ENCODE measurements around the gene MRPL24. TPM values are rescaled to one million over a fixed set of nuclear protein-coding genes. Genes with fewer than 3 reads are reported as not detected.

The MRPL24 gene
- total and polyA plus RNA-seq, 9 of the 15 experiments (the other 6 are each of a cell fraction or from before 2014, with no cell fraction given) = 74.3 to 267 (median 113) TPM

DNA sequence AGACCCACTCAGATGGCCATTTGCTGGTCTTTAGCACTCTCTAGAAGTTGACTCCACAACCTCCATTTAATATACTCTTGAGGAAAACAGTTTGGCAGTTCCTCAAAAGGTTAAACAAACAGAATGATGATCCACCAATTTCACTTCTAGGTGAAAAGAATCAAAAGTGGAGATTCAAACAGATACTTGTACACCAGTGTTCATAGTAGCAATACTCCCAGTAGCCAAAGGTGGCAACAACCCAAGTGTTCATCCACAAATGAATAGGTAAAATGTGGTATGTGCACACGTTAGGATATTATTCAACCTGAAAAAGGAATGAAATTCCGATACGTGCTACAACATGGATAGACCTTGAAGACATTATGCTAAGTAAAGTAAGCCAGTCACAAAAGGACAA is 32.7 kb upstream of the MRPL24 start:
- intact Hi-C loops (cut with micrococcal nuclease) (no loop called here), in situ Hi-C loops (cut with MboI) (no loop called here)
- no peak overlapping the region for H2AFZ ChIP-seq (ENCODE audit: low read depth, low read length)
- H3K36me3 ChIP-seq (ENCODE audit: control insufficient read depth, insufficient read depth, low read length) = peaks cover 57% of the 10 kb centered on the region
- DNase-seq (ENCODE audit: extremely low read depth in 1 of 4, low spot score in 3 of 4) = no peak
- WGBS (ENCODE audit: insufficient coverage, low coverage, missing lambda C conversion rate) = 93% methylated on average over 3 of the region's 3 CpGs
- CTCF ChIA-PET (ENCODE audit: low intra/inter-chr PET ratio) = no interaction called here
- H3K9me1 ChIP-seq (ENCODE audit: control insufficient read depth, insufficient read depth, low read length) = no peaks in the 10 kb centered on the region
- H3K4me1 ChIP-seq (replicated peaks in 1 of 2; ENCODE audit: control insufficient read depth in 2 of 2, insufficient read depth in 2 of 2, low read length in 2 of 2) = peaks cover 26 to 43% of the 10 kb centered on the region in 2 experiments
- POLR2A ChIA-PET = interaction anchor here (1.0 to 1.5 kb wide), 3 partner anchors 8 to 132 kb away, joined by 3 to 4 read pairs (median 3); no protein-coding TSS in a partner anchor
- ATAC-seq = 0 out of 3 replicates have a peak, but pooled peaks have one; percentile 16
- peak overlapping the region; percentile 42 to 79; a peak in 2 of 4 replicates for H3K9ac ChIP-seq (ENCODE audit: insufficient read depth in 1 of 2, low read depth in 2 of 2, low read length in 2 of 2)
- no peaks in the 10 kb centered on the region for H3K9me3 ChIP-seq (replicated peaks; ENCODE audit: control insufficient read depth, insufficient read depth, low read depth, low read length)
- no peak overlapping the region for H3K4me3 ChIP-seq
- H3K79me2 ChIP-seq (ENCODE audit: control insufficient read depth, insufficient read depth, low read length) = peaks cover 92% of the 10 kb centered on the region
- H3K4me2 ChIP-seq (ENCODE audit: insufficient read depth, low read length) = peak overlapping the region; percentile 79
- no peaks in the 10 kb centered on the region for H3K27me3 ChIP-seq (ENCODE audit: control insufficient read depth in 2 of 2, insufficient read depth in 2 of 2, low read length in 2 of 2)
- H3K27ac ChIP-seq (ENCODE audit: extremely low read depth, low read depth, low read length) = peak overlapping the region; percentile 58
- FAIRE-seq = no peak
- H4K20me1 ChIP-seq (replicated peaks; ENCODE audit: control insufficient read depth, insufficient read depth, low read length) = peaks cover 13% of the 10 kb centered on the region; the same call in 1 of the 2 replicates
- no TSS peak for BruUV-seq (replicated peaks)
- no peak for TF ChIP-seq ELF4 (CRISPR knock-in tag; IDR thresholded peaks at IDR 0.05)
- TF ChIP-seq MCM5 (IDR thresholded peaks at IDR 0.05; ENCODE audit: low read depth) = no peak
- no peak for TF ChIP-seq ELF1 (tag; IDR thresholded peaks at IDR 0.05)
- no peak for TF ChIP-seq CAMTA2 (CRISPR knock-in tag; conservative IDR thresholded peaks at IDR 0.05)
- TF ChIP-seq, protein P1, sequence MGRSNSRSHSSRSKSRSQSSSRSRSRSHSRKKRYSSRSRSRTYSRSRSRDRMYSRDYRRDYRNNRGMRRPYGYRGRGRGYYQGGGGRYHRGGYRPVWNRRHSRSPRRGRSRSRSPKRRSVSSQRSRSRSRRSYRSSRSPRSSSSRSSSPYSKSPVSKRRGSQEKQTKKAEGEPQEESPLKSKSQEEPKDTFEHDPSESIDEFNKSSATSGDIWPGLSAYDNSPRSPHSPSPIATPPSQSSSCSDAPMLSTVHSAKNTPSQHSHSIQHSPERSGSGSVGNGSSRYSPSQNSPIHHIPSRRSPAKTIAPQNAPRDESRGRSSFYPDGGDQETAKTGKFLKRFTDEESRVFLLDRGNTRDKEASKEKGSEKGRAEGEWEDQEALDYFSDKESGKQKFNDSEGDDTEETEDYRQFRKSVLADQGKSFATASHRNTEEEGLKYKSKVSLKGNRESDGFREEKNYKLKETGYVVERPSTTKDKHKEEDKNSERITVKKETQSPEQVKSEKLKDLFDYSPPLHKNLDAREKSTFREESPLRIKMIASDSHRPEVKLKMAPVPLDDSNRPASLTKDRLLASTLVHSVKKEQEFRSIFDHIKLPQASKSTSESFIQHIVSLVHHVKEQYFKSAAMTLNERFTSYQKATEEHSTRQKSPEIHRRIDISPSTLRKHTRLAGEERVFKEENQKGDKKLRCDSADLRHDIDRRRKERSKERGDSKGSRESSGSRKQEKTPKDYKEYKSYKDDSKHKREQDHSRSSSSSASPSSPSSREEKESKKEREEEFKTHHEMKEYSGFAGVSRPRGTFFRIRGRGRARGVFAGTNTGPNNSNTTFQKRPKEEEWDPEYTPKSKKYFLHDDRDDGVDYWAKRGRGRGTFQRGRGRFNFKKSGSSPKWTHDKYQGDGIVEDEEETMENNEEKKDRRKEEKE (IDR thresholded peaks at IDR 0.05; ENCODE audit: borderline replicate concordance in 1 of 2, control insufficient read depth in 1 of 2, low read depth in 2 of 2, low read length in 1 of 2) = no peak
- no peak for TF ChIP-seq ZNF354B (CRISPR knock-in tag; IDR thresholded peaks at IDR 0.05)
- TF ChIP-seq, protein P2, sequence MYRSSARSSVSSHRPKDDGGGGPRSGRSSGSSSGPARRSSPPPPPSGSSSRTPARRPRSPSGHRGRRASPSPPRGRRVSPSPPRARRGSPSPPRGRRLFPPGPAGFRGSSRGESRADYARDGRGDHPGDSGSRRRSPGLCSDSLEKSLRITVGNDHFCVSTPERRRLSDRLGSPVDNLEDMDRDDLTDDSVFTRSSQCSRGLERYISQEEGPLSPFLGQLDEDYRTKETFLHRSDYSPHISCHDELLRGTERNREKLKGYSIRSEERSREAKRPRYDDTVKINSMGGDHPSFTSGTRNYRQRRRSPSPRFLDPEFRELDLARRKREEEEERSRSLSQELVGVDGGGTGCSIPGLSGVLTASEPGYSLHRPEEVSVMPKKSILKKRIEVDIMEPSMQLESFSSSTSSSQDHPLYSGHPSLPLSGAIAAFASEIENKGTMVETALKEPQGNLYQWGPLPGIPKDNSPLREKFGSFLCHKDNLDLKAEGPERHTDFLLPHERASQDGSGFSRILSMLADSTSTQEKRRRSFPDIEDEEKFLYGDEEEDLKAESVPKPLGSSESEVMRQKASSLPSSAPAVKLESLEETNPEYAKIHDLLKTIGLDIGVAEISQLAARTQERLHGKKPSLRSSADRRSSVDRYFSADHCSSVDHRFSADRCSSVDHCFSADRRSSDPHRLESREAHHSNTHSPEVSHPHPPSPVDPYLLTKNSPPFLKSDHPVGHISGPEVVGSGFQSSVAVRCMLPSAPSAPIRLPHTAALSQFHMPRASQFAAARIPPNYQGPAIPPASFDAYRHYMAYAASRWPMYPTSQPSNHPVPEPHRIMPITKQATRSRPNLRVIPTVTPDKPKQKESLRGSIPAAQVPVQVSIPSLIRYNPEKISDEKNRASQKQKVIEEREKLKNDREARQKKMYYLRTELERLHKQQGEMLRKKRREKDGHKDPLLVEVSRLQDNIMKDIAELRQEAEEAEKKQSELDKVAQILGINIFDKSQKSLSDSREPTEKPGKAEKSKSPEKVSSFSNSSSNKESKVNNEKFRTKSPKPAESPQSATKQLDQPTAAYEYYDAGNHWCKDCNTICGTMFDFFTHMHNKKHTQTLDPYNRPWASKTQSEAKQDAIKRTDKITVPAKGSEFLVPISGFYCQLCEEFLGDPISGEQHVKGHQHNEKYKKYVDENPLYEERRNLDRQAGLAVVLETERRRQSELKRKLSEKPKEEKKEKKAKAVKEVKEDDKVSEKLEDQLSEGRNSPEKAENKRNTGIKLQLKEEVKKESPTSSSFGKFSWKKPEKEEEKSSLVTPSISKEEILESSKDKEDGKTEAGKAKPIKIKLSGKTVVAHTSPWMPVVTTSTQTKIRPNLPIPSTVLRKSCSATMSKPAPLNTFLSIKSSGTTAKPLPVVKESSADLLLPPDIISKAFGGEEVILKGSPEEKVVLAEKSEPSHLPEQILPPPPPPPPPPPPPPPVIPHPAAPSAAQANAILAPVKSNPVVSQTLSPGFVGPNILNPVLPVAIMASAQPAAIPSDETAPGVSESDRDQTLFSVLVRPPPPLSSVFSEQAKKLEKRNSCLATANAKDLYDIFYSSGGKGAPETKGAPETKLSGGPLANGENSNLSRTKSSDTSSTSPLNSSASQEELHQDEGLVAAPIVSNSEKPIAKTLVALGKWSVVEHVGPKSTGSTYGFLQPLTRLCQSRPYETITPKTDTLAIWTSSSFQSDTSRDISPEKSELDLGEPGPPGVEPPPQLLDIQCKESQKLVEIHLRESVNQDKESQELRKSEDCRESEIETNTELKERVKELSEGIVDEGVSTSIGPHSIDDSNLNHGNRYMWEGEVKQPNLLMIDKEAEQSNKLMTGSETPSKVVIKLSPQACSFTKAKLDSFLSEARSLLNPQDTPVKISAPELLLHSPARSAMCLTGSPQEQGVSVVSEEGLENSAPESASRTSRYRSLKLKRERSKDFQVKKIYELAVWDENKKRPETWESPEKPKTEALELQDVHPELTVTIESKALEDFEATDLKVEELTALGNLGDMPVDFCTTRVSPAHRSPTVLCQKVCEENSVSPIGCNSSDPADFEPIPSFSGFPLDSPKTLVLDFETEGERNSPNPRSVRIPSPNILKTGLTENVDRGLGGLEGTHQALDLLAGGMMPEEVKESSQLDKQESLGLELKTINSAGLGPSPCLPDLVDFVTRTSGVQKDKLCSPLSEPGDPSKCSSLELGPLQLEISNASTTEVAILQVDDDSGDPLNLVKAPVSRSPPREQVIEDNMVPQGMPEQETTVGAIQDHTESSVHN (IDR thresholded peaks at IDR 0.05; ENCODE audit: borderline replicate concordance in 1 of 2, low read depth in 1 of 2) = no peak
- no peak for TF ChIP-seq GATAD2B (IDR thresholded peaks at IDR 0.05; ENCODE audit: borderline replicate concordance)
- TF ChIP-seq CC2D1A (IDR thresholded peaks at IDR 0.05) = no peak
- TF ChIP-seq, protein P3, sequence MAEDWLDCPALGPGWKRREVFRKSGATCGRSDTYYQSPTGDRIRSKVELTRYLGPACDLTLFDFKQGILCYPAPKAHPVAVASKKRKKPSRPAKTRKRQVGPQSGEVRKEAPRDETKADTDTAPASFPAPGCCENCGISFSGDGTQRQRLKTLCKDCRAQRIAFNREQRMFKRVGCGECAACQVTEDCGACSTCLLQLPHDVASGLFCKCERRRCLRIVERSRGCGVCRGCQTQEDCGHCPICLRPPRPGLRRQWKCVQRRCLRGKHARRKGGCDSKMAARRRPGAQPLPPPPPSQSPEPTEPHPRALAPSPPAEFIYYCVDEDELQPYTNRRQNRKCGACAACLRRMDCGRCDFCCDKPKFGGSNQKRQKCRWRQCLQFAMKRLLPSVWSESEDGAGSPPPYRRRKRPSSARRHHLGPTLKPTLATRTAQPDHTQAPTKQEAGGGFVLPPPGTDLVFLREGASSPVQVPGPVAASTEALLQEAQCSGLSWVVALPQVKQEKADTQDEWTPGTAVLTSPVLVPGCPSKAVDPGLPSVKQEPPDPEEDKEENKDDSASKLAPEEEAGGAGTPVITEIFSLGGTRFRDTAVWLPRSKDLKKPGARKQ (CRISPR knock-in tag; IDR thresholded peaks at IDR 0.05) = no peak
